Muscle layer of duodenum (tissue), 2 donors: ENCODE measurements around the gene SPINK9.
A peak's percentile ranks its signal among the peaks of the same experiment; 100 is the strongest.

Experiments
- H3K27ac ChIP-seq: one replicate; pipeline ENCODE4 v1.7.0; 2013; ENCODE audit warnings: mild to moderate bottlenecking, low read length
- H3K27me3 ChIP-seq: one replicate; pipeline ENCODE4 v1.7.0; 2013; ENCODE audit warnings: low read depth, mild to moderate bottlenecking, control low read depth, low read length
- H3K36me3 ChIP-seq, 2 donors: one replicate each; pipeline ENCODE4 v1.7.0; 2013; ENCODE audit warnings: low read length in 2 of 2, control low read depth in 1 of 2, mild to moderate bottlenecking in 1 of 2; ENCODE audit not compliant: insufficient read depth in 2 of 2, control insufficient read depth in 1 of 2
- H3K4me1 ChIP-seq, 2 donors: one replicate each; pipeline ENCODE4 v1.7.0; 2013; ENCODE audit warnings: low read length in 2 of 2, mild to moderate bottlenecking in 2 of 2, control low read depth in 1 of 2, moderate library complexity in 1 of 2; ENCODE audit not compliant: insufficient read depth in 2 of 2, control insufficient read depth in 1 of 2
- H3K4me3 ChIP-seq, 2 donors: one replicate each; pipeline ENCODE4 v1.7.0; 2013; ENCODE audit warnings: low read length in 2 of 2, low read depth in 1 of 2, mild to moderate bottlenecking in 1 of 2
- H3K9me3 ChIP-seq, 2 donors: one replicate each; pipeline ENCODE4 v1.7.0; 2013; ENCODE audit warnings: low read length in 2 of 2, control low read depth in 1 of 2, mild to moderate bottlenecking in 1 of 2; ENCODE audit not compliant: control insufficient read depth in 1 of 2
- donor health status: healthy.

SPINK9 gene

DNA sequence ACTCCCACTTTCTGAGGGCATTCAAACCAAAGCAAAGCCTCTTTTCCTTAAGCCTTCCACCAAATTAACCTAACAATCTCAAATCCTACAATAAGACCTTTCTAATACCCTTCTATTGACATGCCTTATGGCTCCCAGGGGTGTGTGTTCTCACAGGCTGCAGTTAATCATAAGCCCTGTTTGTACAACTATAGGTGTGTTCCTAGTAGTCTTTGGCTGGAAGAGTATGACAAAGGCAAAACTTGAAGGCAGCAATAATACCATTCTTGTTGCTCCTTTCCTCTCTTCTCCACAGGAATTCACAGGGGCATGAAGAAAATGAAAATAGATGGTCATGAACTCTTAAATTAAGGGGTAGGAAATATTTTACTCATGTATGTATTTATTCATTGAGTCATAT is 37.5 kb downstream of the SPINK9 start:
- Histone ChIP-seq H3K9me3 (no peaks in the 10 kb centered on the region), H3K4me1 (no peaks in the 10 kb centered on the region), H3K27me3 (no peaks in the 10 kb centered on the region), H3K36me3 (no peaks in the 10 kb centered on the region), H3K4me3 (no peak overlapping the region), H3K27ac (no peak overlapping the region)

- H3K4me1 ChIP-seq: no peaks in the 10 kb centered on the region
- no peak overlapping the region for H3K4me3 ChIP-seq
- no peaks in the 10 kb centered on the region for H3K9me3 ChIP-seq
- H3K27ac ChIP-seq: no peak overlapping the region
- H3K36me3 ChIP-seq: no peaks in the 10 kb centered on the region
- no peaks in the 10 kb centered on the region for H3K27me3 ChIP-seq
Observed at GRCh38 chr5:148374690-148375360, 39.5 kb downstream of the SPINK9 start.

GRCh38 chr5:148376198-148376597 is 40.8 kb downstream of the SPINK9 start:
- Histone ChIP-seq H3K4me3 (no peak overlapping the region), H3K9me3 (no peaks in the 10 kb centered on the region), H3K36me3 (no peaks in the 10 kb centered on the region), H3K4me1 (no peaks in the 10 kb centered on the region), H3K27me3 (no peaks in the 10 kb centered on the region), H3K27ac (no peak overlapping the region)

DNA sequence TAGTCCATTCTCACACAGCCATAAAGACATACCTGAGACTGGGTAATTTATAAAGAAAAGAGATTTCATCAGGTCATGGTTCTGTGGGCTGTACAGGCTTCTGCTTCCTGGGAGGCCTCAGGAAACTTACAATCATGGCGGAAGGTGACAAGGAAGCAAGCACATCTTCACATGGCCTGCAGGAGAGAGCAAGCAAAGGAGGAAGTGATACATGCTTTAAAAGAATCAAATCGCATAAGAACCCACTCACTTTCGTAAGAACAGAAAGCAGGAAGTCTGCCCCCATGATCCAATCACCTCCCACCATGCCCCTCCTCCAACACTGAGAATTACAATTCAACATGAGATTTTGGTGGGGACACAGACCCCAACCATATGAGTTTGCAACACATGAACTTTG is 43.3 kb downstream of the SPINK9 start:
- Histone ChIP-seq H3K4me3 (no peak overlapping the region), H3K27me3 (no peaks in the 10 kb centered on the region), H3K4me1 (peaks cover 7 to 12% of the 10 kb centered on the region in 2 donors), H3K27ac (no peak overlapping the region), H3K9me3 (no peaks in the 10 kb centered on the region), H3K36me3 (no peaks in the 10 kb centered on the region)

GRCh38 chr5:148379340-148379739 is 44.0 kb downstream of the SPINK9 start:
- Histone ChIP-seq H3K36me3 (no peaks in the 10 kb centered on the region), H3K4me1 (peaks cover 7 to 12% of the 10 kb centered on the region in 2 donors), H3K27ac (no peak overlapping the region), H3K9me3 (no peaks in the 10 kb centered on the region), H3K27me3 (no peaks in the 10 kb centered on the region), H3K4me3 (no peak overlapping the region)

DNA sequence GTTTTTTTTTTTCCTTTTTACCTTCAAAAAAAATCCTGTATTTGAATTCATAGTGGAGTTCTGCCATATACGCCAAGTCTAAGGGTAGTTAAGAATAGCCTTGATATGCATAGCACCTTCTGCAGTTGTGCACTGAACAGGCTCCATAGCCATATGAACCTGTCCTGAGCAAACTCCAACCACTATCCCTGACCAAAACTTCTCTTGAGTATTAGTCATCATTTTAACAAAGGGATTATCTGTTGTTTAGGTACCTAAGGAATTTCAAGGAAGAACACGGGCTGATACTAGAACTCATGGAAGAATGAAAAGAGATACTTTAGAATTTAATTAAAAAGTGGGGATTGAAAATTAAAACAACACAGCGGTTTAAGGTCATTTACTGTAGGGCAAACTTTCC is 46.5 kb downstream of the SPINK9 start:
- Histone ChIP-seq H3K4me3 (no peak overlapping the region), H3K4me1 (peaks cover 22 to 30% of the 10 kb centered on the region in 2 donors)

GRCh38 chr5:148382961-148383360 is 47.6 kb downstream of the SPINK9 start:
- no peaks in the 10 kb centered on the region for H3K36me3 ChIP-seq
- H3K27ac ChIP-seq: peak overlapping the region; percentile 96
- no peaks in the 10 kb centered on the region for H3K9me3 ChIP-seq
- H3K4me3 ChIP-seq: peak overlapping the region; percentile 68 to 89
- no peaks in the 10 kb centered on the region for H3K27me3 ChIP-seq
- H3K4me1 ChIP-seq: peaks cover 22 to 30% of the 10 kb centered on the region in 2 donors

More for the DNA sequence above, 46.5 kb downstream of the SPINK9 start:
- Histone ChIP-seq H3K27me3 (no peaks in the 10 kb centered on the region), H3K9me3 (no peaks in the 10 kb centered on the region), H3K27ac (no peak overlapping the region), H3K36me3 (no peaks in the 10 kb centered on the region)

- Histone ChIP-seq H3K27ac (peak within 1 kb of the TSS; percentile 96), H3K4me1 (peaks cover 22 to 30% of the 10 kb centered on the region in 2 donors), H3K36me3 (no peaks in the 10 kb centered on the region), H3K4me3 (peak within 1 kb of the TSS; percentile 68 to 89), H3K9me3 (no peaks in the 10 kb centered on the region), H3K27me3 (no peaks in the 10 kb centered on the region)
Observed at GRCh38 chr5:148383564-148384379, 48.4 kb downstream of the SPINK9 start, which contains the start of gene FBXO38. TSS of gene FBXO38 (plus strand) at chr5:148383958. CDS start at chr5:148394777, 10,819 bp downstream.

- Histone ChIP-seq H3K4me1 (peaks cover 22 to 30% of the 10 kb centered on the region in 2 donors), H3K27me3 (no peaks in the 10 kb centered on the region), H3K36me3 (no peaks in the 10 kb centered on the region), H3K27ac (peak overlapping the region; percentile 96), H3K4me3 (peak overlapping the region; percentile 68 to 89), H3K9me3 (no peaks in the 10 kb centered on the region)
Observed at GRCh38 chr5:148384380-148384737, 49.0 kb downstream of the SPINK9 start.

DNA sequence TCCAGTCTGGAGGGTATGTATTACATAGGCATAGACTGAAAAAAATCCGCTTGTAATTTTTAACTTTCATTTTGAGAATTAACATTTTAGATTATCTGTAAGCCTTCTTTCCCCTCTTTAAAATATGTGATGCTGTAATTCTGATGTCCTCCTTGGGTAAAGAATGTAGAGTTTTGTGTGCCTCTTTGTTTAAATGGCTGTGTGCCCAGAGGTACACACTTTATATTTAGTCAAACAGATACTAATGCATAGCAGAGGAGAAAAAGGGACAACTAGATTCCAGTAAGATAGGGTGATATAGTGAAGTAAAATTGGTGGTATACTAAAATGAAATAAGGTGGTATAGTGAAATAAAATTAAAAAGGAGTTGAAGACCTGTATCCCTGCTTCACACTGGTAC is 49.7 kb downstream of the SPINK9 start:
- Histone ChIP-seq H3K9me3 (no peaks in the 10 kb centered on the region), H3K27ac (no peak overlapping the region), H3K4me1 (peaks cover 22 to 30% of the 10 kb centered on the region in 2 donors)

DNA sequence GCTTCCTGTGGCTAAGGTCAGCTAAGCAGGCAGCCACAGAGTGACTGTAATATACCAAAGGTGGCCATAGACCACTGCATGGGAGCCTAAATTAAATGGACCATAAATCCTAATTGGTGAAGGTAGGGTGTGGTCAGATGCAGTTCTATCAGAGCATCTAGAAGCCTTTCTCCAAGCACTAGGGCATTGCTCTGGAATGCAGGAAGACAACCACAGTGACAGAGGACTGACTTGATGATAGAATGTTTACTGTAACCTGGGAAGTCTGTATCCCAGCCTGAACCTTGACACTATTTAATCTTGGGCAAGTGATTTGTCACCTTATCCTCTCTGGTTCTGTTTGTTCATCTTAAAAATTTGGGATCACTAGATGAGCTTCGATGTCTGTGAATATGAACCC is 50.7 kb downstream of the SPINK9 start:
- no peak overlapping the region for H3K27ac ChIP-seq

More for the DNA sequence above, 49.7 kb downstream of the SPINK9 start:
- Histone ChIP-seq H3K4me3 (peak overlapping the region; percentile 68 to 89), H3K36me3 (no peaks in the 10 kb centered on the region), H3K27me3 (no peaks in the 10 kb centered on the region)

More for the DNA sequence above, 50.7 kb downstream of the SPINK9 start:
- H3K27me3 ChIP-seq: no peaks in the 10 kb centered on the region
- no peak overlapping the region for H3K4me3 ChIP-seq
- peaks cover 22 to 31% of the 10 kb centered on the region in 2 donors for H3K4me1 ChIP-seq
- no peaks in the 10 kb centered on the region for H3K9me3 ChIP-seq
- H3K36me3 ChIP-seq: no peaks in the 10 kb centered on the region
